HL-60 (cell line): ENCODE data around the gene DIAPH2.

ENCODE experiments used
- CTCF ChIP-seq: IDR thresholded peaks from one replicate; pipeline ENCODE4 v1.5.1; 2011; ENCODE audit warnings: low read length, control low read depth, inconsistent platforms; ENCODE audit not compliant: insufficient read depth
- POLR2AphosphoS5 ChIP-seq: IDR thresholded peaks from 2 replicates; pipeline ENCODE4 v1.6.1; 2012; ENCODE audit warnings: low read depth
- REST ChIP-seq: IDR thresholded peaks from 2 replicates; pipeline ENCODE4 v1.6.1; 2012; ENCODE audit warnings: low read depth; ENCODE audit not compliant: insufficient replicate concordance
- SPI1 ChIP-seq: IDR thresholded peaks from 2 replicates; pipeline ENCODE4 v1.6.1; 2012; ENCODE audit warnings: low read depth, mild to moderate bottlenecking, borderline replicate concordance

- no peak for TF ChIP-seq CTCF
- no peak for TF ChIP-seq SPI1
- TF ChIP-seq POLR2AphosphoS5 = no peak
- no peak for TF ChIP-seq REST
Measured at GRCh38 chrX:97563531-97564133, 879.0 kb downstream of the DIAPH2 start.
